Pancreas (tissue), 10 donors: ENCODE results near the gene S100A16. TPM values are rescaled to one million over a fixed set of nuclear protein-coding genes. Genes with fewer than 3 reads are reported as not detected.

Experiments
- ATAC-seq, 4 donors: fragments of 200-7000 bp; cut with Tn5 transposase; one replicate each; pipeline versions ENCODE4 v1.8.0 to v1.9.1; 2020; ENCODE audit warnings: mild to moderate bottlenecking in 4 of 4, moderate library complexity in 4 of 4
- DNase-seq, 6 donors: peaks; one replicate each; pipeline ENCODE4 v3.0.0-alpha.2; 2020
- FAIRE-seq: peaks from 2 replicates; lab custom pipeline; 2012; peaks lifted over from hg19 to GRCh38; lab: Jason Lieb, UNC
- H3K27ac ChIP-seq, 4 donors: fragments of 200-600 bp; sonication (generic); 1 replicate in 3 of 4; 2 replicates in 1 of 4; pipeline versions ENCODE4 v1.5.0 to v1.8.0; 2020
- H3K27me3 ChIP-seq, 4 donors: fragments of 200-600 bp; one replicate each; pipeline ENCODE4 v1.8.0; 2021
- H3K36me3 ChIP-seq, 3 donors: fragments of 200-600 bp; sonication (generic) in 1 of 3; one replicate each; pipeline versions ENCODE4 v1.5.0 to v1.8.0; 2020 to 2021
- H3K4me1 ChIP-seq, 3 donors: fragments of 200-600 bp; one replicate each; pipeline ENCODE4 v1.8.0; 2021
- H3K4me3 ChIP-seq, 4 donors: fragments of 200-600 bp; sonication (generic) in 2 of 4; one replicate each; pipeline versions ENCODE4 v1.5.0 to v1.8.0; 2020 to 2021
- H3K9me3 ChIP-seq, 4 donors: fragments of 200-600 bp; one replicate each; pipeline ENCODE4 v1.8.0; 2021
- WGBS, 2 donors: extraction: QIAGEN DNeasy Blood & Tissue Kit; methylation state at CpG; one replicate each; pipeline ENCODE4 v1.1.7; 2013; 5-methylcytosine and 5-hydroxymethylcytosine counted together
- intact Hi-C, 3 donors: fragments of 100-400 bp; cut with DNase I; formaldehyde crosslinking; loops; one replicate each; pipeline versions ENCODE4 v1.11.1 to v1.14.2; 2022
- polyA plus RNA-seq, 2 donors: library from polyadenylated mRNA; stranded (reverse); fragments of 200-250 nt; gene quantifications; one replicate each; pipeline ENCODE4 v1.2.3, GENCODE V29; 2013
- total RNA-seq, 6 donors: library from RNA; stranded (reverse); fragmentation: NEBNext Ultra II Directional in 4 of 6; extraction: Animal tissue kit (Norgen Biotek cat#: 25700) in 4 of 6; gene quantifications; one replicate each; pipeline versions ENCODE4 v1.2.1 to v1.2.4, GENCODE V29; 2021 to 2023
- TF ChIP-seq, protein P1 (sequence below), 4 donors: fragments of 200-600 bp; sonication (generic) in 3 of 4; IDR thresholded peaks; one replicate each; pipeline versions ENCODE4 v1.5.0 to v1.8.0; 2021; ENCODE audit warnings: antibody characterized with exemption in 4 of 4
- donor health status: healthy with polysubstance abuse.
- donor health status: DM: no; HTN: no; CAD: no; lungs with moderate emphysema.
- donor health status: DM: no; HTN: no; CAD: no.
- donor health status: control.
- donor health status: control.
- donor health status: Bipolar disorder and iron deficiency.
- donor health status: DM: yes; HTN: yes; CAD: no.
- donor health status: DM: no; HTN: no; CAD: no.
- donor health status: DM: no; HTN: no; CAD: no.
- donor health status: DM: yes; HTN: yes; CAD: no.

Gene S100A16
- total and polyA plus RNA-seq, 8 donors: 8.1 to 43.9 (median 21.4) TPM

DNA sequence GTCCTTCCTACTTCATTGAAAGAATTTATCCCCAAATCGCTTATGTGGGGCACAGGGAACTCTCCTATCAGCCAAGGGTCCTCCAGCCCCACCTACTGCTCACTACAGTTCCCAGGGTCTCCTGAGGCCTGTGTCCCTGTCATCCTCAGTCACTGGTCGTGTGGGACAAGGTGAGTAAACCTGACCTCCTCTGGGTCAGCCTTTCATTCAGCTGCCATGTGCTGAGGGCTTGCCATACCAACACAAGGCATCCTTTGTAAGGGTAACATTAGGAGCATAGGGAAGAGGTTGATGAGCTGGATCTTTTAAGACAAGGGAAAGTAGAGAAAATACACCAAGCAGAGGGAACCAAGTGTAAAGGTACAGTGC lies 34.4 kb upstream of the S100A16 start:
- no peak overlapping the region for H3K4me3 ChIP-seq
- H3K27me3 ChIP-seq: no peaks in the 10 kb centered on the region
- H3K36me3 ChIP-seq: peaks cover 5 to 34% (median 29%) of the 10 kb centered on the region in 3 donors
- 49 to 52% methylated on average over 2 of the region's 2 CpGs for WGBS, 2 donors
- peaks cover 21 to 39% (median 36%) of the 10 kb centered on the region in 3 donors for H3K4me1 ChIP-seq
- FAIRE-seq: no peak
- TF ChIP-seq, protein P1, sequence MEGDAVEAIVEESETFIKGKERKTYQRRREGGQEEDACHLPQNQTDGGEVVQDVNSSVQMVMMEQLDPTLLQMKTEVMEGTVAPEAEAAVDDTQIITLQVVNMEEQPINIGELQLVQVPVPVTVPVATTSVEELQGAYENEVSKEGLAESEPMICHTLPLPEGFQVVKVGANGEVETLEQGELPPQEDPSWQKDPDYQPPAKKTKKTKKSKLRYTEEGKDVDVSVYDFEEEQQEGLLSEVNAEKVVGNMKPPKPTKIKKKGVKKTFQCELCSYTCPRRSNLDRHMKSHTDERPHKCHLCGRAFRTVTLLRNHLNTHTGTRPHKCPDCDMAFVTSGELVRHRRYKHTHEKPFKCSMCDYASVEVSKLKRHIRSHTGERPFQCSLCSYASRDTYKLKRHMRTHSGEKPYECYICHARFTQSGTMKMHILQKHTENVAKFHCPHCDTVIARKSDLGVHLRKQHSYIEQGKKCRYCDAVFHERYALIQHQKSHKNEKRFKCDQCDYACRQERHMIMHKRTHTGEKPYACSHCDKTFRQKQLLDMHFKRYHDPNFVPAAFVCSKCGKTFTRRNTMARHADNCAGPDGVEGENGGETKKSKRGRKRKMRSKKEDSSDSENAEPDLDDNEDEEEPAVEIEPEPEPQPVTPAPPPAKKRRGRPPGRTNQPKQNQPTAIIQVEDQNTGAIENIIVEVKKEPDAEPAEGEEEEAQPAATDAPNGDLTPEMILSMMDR (IDR thresholded peaks at IDR 0.05): no peak
- DNase-seq: peak in 1 of 6 donors; percentile 18
- H3K9me3 ChIP-seq: no peaks in the 10 kb centered on the region
- intact Hi-C loops: no loop called here
- H3K27ac ChIP-seq: peak overlapping the region in 1 of 4 donors; percentile 13
- no peak for ATAC-seq

DNA sequence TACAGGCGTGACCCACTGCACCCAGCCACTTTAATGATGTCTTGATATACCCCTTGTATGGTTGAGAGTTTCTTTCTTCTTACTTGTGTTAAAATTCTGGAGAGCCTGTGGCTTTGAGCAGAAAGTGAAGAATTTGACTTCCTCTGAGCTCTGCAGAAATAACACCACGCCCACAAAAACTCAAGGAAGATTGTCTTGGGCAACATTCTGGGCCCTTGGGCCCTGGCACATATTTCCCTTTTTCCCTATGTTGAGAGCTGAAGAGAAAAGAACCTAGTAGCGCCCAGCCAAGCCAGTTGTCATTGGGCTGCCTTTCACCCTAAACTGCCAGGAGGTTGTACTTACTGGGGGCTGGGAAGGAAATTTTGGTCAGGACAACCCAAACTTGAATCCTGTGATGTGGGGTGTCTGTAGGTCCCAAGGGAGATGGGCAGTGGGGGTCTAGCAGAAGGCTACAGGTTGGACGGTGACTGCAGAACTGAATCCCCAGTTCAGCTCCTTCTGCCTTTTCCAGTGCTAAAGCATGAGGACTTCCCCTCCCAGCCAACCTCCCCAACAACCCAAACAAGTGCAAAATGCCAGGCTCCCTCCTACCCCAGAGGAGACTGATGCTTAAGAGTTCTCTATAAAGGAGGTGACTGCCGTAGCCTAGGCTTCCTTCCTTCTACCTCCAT lies 33.9 kb upstream of the S100A16 start:
- H3K27ac ChIP-seq: peak overlapping the region in 1 of 4 donors; percentile 13
- intact Hi-C loops: no loop called here
- FAIRE-seq (no peak), DNase-seq (peak in 1 of 6 donors; percentile 11), ATAC-seq (no peak)
- no peaks in the 10 kb centered on the region for H3K27me3 ChIP-seq
- no peak overlapping the region for H3K4me3 ChIP-seq
- no peaks in the 10 kb centered on the region for H3K9me3 ChIP-seq
- TF ChIP-seq, protein P1 (IDR thresholded peaks at IDR 0.05): no peak
- H3K36me3 ChIP-seq: peaks cover 10 to 39% (median 33%) of the 10 kb centered on the region in 3 donors
- peaks cover 21 to 36% (median 36%) of the 10 kb centered on the region in 3 donors for H3K4me1 ChIP-seq
- 93 to 97% methylated on average over 5 of the region's 5 CpGs for WGBS, 2 donors

DNA sequence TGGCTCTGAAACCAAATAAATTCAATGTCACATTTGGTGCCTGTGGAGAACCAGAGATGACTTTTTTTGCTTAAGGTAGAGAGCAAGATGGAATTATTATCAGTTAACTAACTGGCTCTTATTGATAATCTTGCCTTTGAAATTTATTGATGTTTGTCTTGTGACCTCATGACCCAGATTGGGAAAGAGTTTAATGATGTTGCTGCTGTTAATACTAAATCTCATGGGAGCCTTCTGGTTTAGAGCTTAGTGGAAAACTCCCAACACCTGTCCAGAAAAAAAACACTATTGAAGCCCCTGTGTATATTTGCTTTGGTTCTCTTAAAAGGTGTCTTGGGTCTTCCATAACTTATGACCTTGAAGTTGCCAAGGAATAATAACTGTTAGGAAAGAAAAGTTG lies 30.9 kb upstream of the S100A16 start:
- FAIRE-seq: no peak
- Histone ChIP-seq H3K9me3 (no peaks in the 10 kb centered on the region), H3K4me3 (no peak overlapping the region), H3K27me3 (no peaks in the 10 kb centered on the region), H3K27ac (no peak overlapping the region), H3K36me3 (peaks cover 13 to 69% (median 60%) of the 10 kb centered on the region in 3 donors), H3K4me1 (peaks cover 6 to 30% (median 18%) of the 10 kb centered on the region in 3 donors)
- ATAC-seq: no peak
- TF ChIP-seq, protein P1 (IDR thresholded peaks at IDR 0.05): no peak
- DNase-seq: no peak
- intact Hi-C loops: no loop called here

DNA sequence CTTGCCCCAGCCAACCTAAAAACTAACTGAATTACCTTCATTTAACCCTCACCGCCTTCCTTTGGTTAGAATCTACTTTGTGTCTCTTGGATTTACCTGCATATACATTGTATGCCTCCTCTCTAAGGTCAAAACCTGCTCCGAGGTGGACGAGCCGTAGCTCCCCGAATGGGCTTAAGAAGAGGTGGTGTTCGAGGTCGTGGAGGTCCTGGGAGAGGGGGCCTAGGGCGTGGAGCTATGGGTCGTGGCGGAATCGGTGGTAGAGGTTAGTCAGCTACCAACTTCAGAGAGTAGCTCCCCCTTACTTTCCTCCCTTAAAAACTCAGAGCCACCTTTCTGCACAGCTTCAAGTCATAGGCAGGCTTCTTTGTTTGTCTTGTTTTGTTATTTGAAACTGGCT lies 30.2 kb upstream of the S100A16 start:
- Histone ChIP-seq H3K36me3 (peaks cover 13 to 76% (median 65%) of the 10 kb centered on the region in 3 donors), H3K4me3 (no peak overlapping the region), H3K4me1 (peaks cover 3 to 26% (median 17%) of the 10 kb centered on the region in 3 donors), H3K27me3 (no peaks in the 10 kb centered on the region), H3K27ac (peak overlapping the region in 1 of 4 donors; percentile 2), H3K9me3 (no peaks in the 10 kb centered on the region)
- WGBS, 2 donors: 89 to 91% methylated on average over 11 of the region's 11 CpGs
- ATAC-seq (no peak), DNase-seq (peak in 1 of 6 donors; percentile 45), FAIRE-seq (no peak)
- TF ChIP-seq, protein P1 (IDR thresholded peaks at IDR 0.05): no peak
- intact Hi-C loops: no loop called here

DNA sequence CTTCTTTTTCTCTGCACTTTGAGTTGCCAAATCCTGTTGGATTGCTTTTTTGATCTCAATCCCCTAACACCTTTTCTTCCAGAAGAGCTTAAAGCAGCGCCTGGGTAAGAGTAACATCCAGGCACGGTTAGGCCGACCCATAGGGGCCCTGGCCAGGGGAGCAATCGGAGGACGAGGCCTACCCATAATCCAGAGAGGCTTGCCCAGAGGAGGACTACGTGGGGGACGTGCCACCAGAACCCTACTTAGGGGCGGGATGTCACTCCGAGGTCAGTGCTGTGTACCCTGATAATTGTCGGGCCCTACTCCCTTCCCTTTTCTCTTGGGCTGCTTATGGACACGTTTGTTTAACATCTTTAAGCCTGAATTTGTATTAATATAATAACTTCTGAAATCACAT lies 29.2 kb upstream of the S100A16 start:
- 80 to 87% methylated on average over 11 of the region's 11 CpGs for WGBS, 2 donors
- intact Hi-C loops: no loop called here
- H3K27me3 ChIP-seq: no peaks in the 10 kb centered on the region
- peaks cover 6 to 32% (median 24%) of the 10 kb centered on the region in 3 donors for H3K4me1 ChIP-seq
- H3K36me3 ChIP-seq: peaks cover 13 to 84% (median 65%) of the 10 kb centered on the region in 3 donors
- no peak for FAIRE-seq
- H3K4me3 ChIP-seq: no peak overlapping the region
- peak in 1 of 6 donors; percentile 44 for DNase-seq
- no peak overlapping the region for H3K27ac ChIP-seq
- H3K9me3 ChIP-seq: no peaks in the 10 kb centered on the region
- TF ChIP-seq, protein P1 (IDR thresholded peaks at IDR 0.05): no peak
- ATAC-seq: no peak
